ENCODE results near the gene SERPINA10. TPM values are rescaled to one million over a fixed set of nuclear protein-coding genes. Genes with fewer than 3 reads are reported as not detected.

SERPINA10 gene
- total and polyA plus RNA-seq, 2 of the 13 experiments (the other 11 are each of a cell fraction or from before 2014, with no cell fraction given), result 20.1 to 20.2 TPM

DNA sequence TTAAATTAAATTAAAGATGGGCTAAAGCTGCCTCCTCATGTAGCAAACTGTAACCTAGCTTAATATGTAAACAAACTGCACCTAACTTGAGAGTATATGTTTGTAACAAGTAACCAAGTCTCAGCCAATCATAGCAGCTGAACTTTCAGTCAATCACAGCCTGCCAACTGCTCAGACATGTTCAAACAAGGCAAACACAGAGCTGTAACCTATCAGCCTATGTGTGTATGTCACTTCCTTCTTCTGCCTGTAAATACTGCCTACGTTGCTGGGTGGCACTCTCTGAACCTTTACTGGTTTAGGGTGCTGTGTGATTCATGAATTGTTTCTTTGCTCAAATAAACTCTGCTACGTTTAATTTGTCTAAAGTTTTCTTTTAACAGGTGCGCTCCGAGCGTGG lies 27.2 kb upstream of the SERPINA10 start (continued):
- TF ChIP-seq HMGXB4 (CRISPR knock-in tag; IDR thresholded peaks at IDR 0.05; ENCODE audit: borderline replicate concordance in 1 of 2, low read depth in 1 of 2) (no peak), ZNF225 (CRISPR knock-in tag; IDR thresholded peaks at IDR 0.05) (no peak), NAIF1 (CRISPR knock-in tag; IDR thresholded peaks at IDR 0.05; ENCODE audit: borderline replicate concordance) (no peak), ZNF510 (CRISPR knock-in tag; IDR thresholded peaks at IDR 0.05; ENCODE audit: low read depth) (no peak), ZNF615 (CRISPR knock-in tag; IDR thresholded peaks at IDR 0.05; ENCODE audit: borderline replicate concordance) (no peak), GFI1 (CRISPR knock-in tag; IDR thresholded peaks at IDR 0.05; ENCODE audit: borderline replicate concordance) (peak; percentile 82), PCBP1 (IDR thresholded peaks at IDR 0.05; ENCODE audit: borderline replicate concordance, low read depth, low read length) (no peak)
- TF ChIP-seq, protein P1, sequence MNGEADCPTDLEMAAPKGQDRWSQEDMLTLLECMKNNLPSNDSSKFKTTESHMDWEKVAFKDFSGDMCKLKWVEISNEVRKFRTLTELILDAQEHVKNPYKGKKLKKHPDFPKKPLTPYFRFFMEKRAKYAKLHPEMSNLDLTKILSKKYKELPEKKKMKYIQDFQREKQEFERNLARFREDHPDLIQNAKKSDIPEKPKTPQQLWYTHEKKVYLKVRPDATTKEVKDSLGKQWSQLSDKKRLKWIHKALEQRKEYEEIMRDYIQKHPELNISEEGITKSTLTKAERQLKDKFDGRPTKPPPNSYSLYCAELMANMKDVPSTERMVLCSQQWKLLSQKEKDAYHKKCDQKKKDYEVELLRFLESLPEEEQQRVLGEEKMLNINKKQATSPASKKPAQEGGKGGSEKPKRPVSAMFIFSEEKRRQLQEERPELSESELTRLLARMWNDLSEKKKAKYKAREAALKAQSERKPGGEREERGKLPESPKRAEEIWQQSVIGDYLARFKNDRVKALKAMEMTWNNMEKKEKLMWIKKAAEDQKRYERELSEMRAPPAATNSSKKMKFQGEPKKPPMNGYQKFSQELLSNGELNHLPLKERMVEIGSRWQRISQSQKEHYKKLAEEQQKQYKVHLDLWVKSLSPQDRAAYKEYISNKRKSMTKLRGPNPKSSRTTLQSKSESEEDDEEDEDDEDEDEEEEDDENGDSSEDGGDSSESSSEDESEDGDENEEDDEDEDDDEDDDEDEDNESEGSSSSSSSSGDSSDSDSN (CRISPR knock-in tag; IDR thresholded peaks at IDR 0.05), result no peak

DNA sequence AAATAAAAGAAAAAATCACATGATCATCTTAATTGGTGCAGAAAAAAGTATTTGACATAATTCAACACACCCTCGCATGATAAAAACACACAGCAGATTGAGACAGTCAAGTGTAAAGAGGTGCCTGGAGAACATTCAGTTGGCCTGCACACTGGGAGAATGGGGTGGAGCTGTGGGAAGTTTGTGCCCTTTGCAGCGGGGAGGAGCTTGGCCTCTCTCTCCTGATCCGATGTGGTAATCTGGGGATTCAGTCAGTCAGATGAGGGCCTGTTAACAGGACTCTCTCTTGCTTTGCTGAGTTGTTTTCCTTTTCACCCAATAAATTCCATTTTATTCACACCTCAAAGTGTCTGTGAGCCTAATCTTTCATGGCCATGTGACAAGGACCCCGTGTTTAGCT lies 24.2 kb upstream of the SERPINA10 start:
- peaks cover 96% of the 10 kb centered on the region for H3K4me1 ChIP-seq (ENCODE audit: insufficient read depth, low read length)
- intact Hi-C loops (cut with micrococcal nuclease; ENCODE audit: unreplicated experiment), result no loop called here
- H3K79me2 ChIP-seq (ENCODE audit: insufficient read depth, low read length), result peaks cover 87% of the 10 kb centered on the region
- peak overlapping the region in 1 of 3 experiments; percentile 47; a peak in 1 of 6 replicates for H3K4me3 ChIP-seq (replicated peaks in 1 of 3; ENCODE audit: insufficient read depth in 1 of 3, low read depth in 2 of 3, low read length in 3 of 3)
- H3K36me3 ChIP-seq (replicated peaks in 1 of 2; ENCODE audit: control insufficient read depth in 1 of 2, insufficient read depth in 2 of 2, low read length in 2 of 2), result peaks cover 11 to 28% of the 10 kb centered on the region in 2 experiments
- WGBS (ENCODE audit: low lambda C conversion rate), result under 1% methylated on average over 4 of the region's 4 CpGs
- H3K4me2 ChIP-seq (ENCODE audit: low read depth, low read length), result peak overlapping the region; percentile 70
- ATAC-seq, result peak; percentile 86
- DNase-seq (ENCODE audit: low spot score), result peak; percentile 78
- no peak overlapping the region for H2AFZ ChIP-seq (ENCODE audit: low read length)
- no peaks in the 10 kb centered on the region for H3K27me3 ChIP-seq (ENCODE audit: control insufficient read depth in 1 of 2, insufficient read depth in 2 of 2, low read length in 2 of 2)
- H3K9ac ChIP-seq (ENCODE audit: insufficient read depth, low read depth, low read length), result peak overlapping the region; percentile 61
- in situ Hi-C loops (cut with HindIII; ENCODE audit: extremely low pct_ligation_motif_present, low pct_unique_long_range_greater_than_20kb), result no loop called here
- H3K27ac ChIP-seq (ENCODE audit: extremely low read length, insufficient read depth, low read length), result peak overlapping the region; percentile 63
- ChIA-PET POLR2A (interaction anchor here (0.8 to 2.4 kb wide), 19 partner anchors 11 to 289 kb away, joined by 3 to 22 read pairs (median 4); partner anchors contain the start of genes PPP4R4, SERPINA1 and SERPINA10), CTCF (ENCODE audit: low intra/inter-chr PET ratio, low total read pairs) (no interaction called here)
- FAIRE-seq, result peak; percentile 89
- no TSS peak for BruUV-seq (replicated peaks)
- no peaks in the 10 kb centered on the region for H3K9me3 ChIP-seq (ENCODE audit: low read length)
- peaks cover 6% of the 10 kb centered on the region; the same call in 1 of the 2 replicates for H4K20me1 ChIP-seq (ENCODE audit: insufficient read depth, low read length)
- TF ChIP-seq, protein P2, sequence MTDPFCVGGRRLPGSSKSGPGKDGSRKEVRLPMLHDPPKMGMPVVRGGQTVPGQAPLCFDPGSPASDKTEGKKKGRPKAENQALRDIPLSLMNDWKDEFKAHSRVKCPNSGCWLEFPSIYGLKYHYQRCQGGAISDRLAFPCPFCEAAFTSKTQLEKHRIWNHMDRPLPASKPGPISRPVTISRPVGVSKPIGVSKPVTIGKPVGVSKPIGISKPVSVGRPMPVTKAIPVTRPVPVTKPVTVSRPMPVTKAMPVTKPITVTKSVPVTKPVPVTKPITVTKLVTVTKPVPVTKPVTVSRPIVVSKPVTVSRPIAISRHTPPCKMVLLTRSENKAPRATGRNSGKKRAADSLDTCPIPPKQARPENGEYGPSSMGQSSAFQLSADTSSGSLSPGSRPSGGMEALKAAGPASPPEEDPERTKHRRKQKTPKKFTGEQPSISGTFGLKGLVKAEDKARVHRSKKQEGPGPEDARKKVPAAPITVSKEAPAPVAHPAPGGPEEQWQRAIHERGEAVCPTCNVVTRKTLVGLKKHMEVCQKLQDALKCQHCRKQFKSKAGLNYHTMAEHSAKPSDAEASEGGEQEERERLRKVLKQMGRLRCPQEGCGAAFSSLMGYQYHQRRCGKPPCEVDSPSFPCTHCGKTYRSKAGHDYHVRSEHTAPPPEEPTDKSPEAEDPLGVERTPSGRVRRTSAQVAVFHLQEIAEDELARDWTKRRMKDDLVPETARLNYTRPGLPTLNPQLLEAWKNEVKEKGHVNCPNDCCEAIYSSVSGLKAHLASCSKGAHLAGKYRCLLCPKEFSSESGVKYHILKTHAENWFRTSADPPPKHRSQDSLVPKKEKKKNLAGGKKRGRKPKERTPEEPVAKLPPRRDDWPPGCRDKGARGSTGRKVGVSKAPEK (CRISPR knock-in tag; IDR thresholded peaks at IDR 0.05; ENCODE audit: borderline replicate concordance), result no peak
- no peak for TF ChIP-seq FOSL1 (CRISPR knock-in tag; IDR thresholded peaks at IDR 0.05; ENCODE audit: borderline replicate concordance)
- peak; percentile 29; the same call in 1 of the 2 replicates for TF ChIP-seq ZMYM4 (CRISPR knock-in tag; IDR thresholded peaks at IDR 0.05)

Data from HepG2 (cell line).